ENCODE data around the gene CFAP141. TPM values are rescaled to one million over a fixed set of nuclear protein-coding genes. Genes with fewer than 3 reads are reported as not detected.
"Not testable (repeated sequence)": the region's sequence is repeated elsewhere in the genome, so short reads cannot be mapped to it uniquely, and the experiment has no call there.

Gene CFAP141
- total RNA-seq, 2 donors from 2014 or later, result not detected

- peak overlapping the region; percentile 38 for H3K27ac ChIP-seq (ENCODE audit: low read depth, low read length)
- Mint-ChIP-seq H3K36me3 (ENCODE audit: low read depth) (peaks cover 60% of the 10 kb centered on the region), H3K27ac (no peak overlapping the region), H3K9me3 (no peaks in the 10 kb centered on the region), H3K4me1 (no peaks in the 10 kb centered on the region), H3K4me3 (no peak overlapping the region), H3K27me3 (ENCODE audit: insufficient read depth) (no peaks in the 10 kb centered on the region)
- peaks cover 54% of the 10 kb centered on the region for H3K36me3 ChIP-seq (ENCODE audit: control insufficient read depth, insufficient read depth, low read length)
- no peaks in the 10 kb centered on the region for H3K4me1 ChIP-seq (ENCODE audit: control insufficient read depth, insufficient read depth, low read length)
- WGBS, 2 experiments (ENCODE audit: insufficient coverage in 1 of 2, insufficient read length in 1 of 2), result 94 to 98% methylated on average over 7 to 9 of the region's 9 CpGs
- H3K4me3 ChIP-seq (ENCODE audit: low read length), result no peak overlapping the region
- H3K9me3 ChIP-seq (ENCODE audit: control insufficient read depth, low read length), result no peaks in the 10 kb centered on the region
- no peaks in the 10 kb centered on the region for H3K27me3 ChIP-seq (ENCODE audit: control insufficient read depth, insufficient read depth, low read length, poor library complexity, severe bottlenecking)
- H3K9ac ChIP-seq (ENCODE audit: extremely low read depth, low read length, poor library complexity, severe bottlenecking), result no peak overlapping the region
- TF ChIP-seq CTCF (conservative IDR thresholded peaks at IDR 0.05), result no peak
- DNase-seq, result no peak
Observed at GRCh38 chr1:154207262-154207661, 1.1 kb upstream of the CFAP141 start.

DNA sequence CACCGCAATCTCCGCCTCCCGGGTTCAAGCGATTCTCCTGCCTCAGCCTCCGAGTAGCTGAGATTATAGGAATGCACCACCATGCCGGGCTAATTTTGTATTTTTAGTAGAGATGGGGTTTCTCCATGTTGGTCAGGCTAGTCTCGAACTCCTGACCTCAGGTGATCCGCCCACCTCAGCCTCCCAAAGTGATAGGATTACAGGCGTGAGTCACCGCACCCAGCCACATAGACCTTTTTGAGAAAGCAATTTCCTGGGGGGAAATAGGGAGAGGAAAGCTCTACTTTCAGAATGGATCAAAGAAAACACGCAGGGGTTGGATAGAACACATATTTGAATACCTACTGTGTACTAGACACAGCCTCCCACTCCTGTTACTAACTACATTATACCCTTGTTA lies 355 bp downstream of the CFAP141 start:
- not testable (repeated sequence) for H3K4me1 Mint-ChIP-seq; DNase-seq; H3K4me3 Mint-ChIP-seq; H3K27me3 ChIP-seq (ENCODE audit: control insufficient read depth, insufficient read depth, low read length, poor library complexity, severe bottlenecking); H3K9me3 ChIP-seq (ENCODE audit: control insufficient read depth, low read length); H3K9ac ChIP-seq (ENCODE audit: extremely low read depth, low read length, poor library complexity, severe bottlenecking); H3K4me3 ChIP-seq (ENCODE audit: low read length); H3K4me1 ChIP-seq (ENCODE audit: control insufficient read depth, insufficient read depth, low read length); H3K27me3 Mint-ChIP-seq (ENCODE audit: insufficient read depth); H3K9me3 Mint-ChIP-seq
- WGBS, 2 experiments (ENCODE audit: insufficient coverage in 1 of 2, insufficient read length in 1 of 2), result 80 to 94% methylated on average over 4 to 11 of the region's 11 CpGs
- Mint-ChIP-seq H3K36me3 (ENCODE audit: low read depth) (peaks cover 49% of the 10 kb centered on the region), H3K27ac (peak overlapping the region; percentile 61)
- peaks cover 45% of the 10 kb centered on the region for H3K36me3 ChIP-seq (ENCODE audit: control insufficient read depth, insufficient read depth, low read length)
- H3K27ac ChIP-seq (ENCODE audit: low read depth, low read length), result peak overlapping the region; percentile 68

- H3K4me3 Mint-ChIP-seq, result no peak overlapping the region
- 85 to 94% methylated on average over 3 of the region's 3 CpGs for WGBS, 2 experiments (ENCODE audit: insufficient coverage in 1 of 2, insufficient read length in 1 of 2)
- no peak for TF ChIP-seq CTCF (conservative IDR thresholded peaks at IDR 0.05)
- no peaks in the 10 kb centered on the region for H3K4me1 ChIP-seq (ENCODE audit: control insufficient read depth, insufficient read depth, low read length)
- peaks cover 4% of the 10 kb centered on the region for H3K27me3 ChIP-seq (ENCODE audit: control insufficient read depth, insufficient read depth, low read length, poor library complexity, severe bottlenecking)
- no peak for DNase-seq
- H3K9me3 Mint-ChIP-seq, result no peaks in the 10 kb centered on the region
- no peaks in the 10 kb centered on the region for H3K4me1 Mint-ChIP-seq
- peaks cover 7% of the 10 kb centered on the region for H3K27me3 Mint-ChIP-seq (ENCODE audit: insufficient read depth)
- H3K36me3 Mint-ChIP-seq (ENCODE audit: low read depth), result no peaks in the 10 kb centered on the region
- no peak overlapping the region for H3K27ac Mint-ChIP-seq
- H3K36me3 ChIP-seq (ENCODE audit: control insufficient read depth, insufficient read depth, low read length), result no peaks in the 10 kb centered on the region
- H3K4me3 ChIP-seq (ENCODE audit: low read length), result no peak overlapping the region
- no peak overlapping the region for H3K27ac ChIP-seq (ENCODE audit: low read depth, low read length)
- no peaks in the 10 kb centered on the region for H3K9me3 ChIP-seq (ENCODE audit: control insufficient read depth, low read length)
- no peak overlapping the region for H3K9ac ChIP-seq (ENCODE audit: extremely low read depth, low read length, poor library complexity, severe bottlenecking)
Observed at GRCh38 chr1:154199563-154199879, 6.6 kb downstream of the CFAP141 start.

Measured in endodermal cell (in vitro differentiated cells).